ENCODE measurements around the gene MRGPRX1.
"Not testable (repeated sequence)": the region's sequence is repeated elsewhere in the genome, so short reads cannot be mapped to it uniquely, and the experiment has no call there.

DNA sequence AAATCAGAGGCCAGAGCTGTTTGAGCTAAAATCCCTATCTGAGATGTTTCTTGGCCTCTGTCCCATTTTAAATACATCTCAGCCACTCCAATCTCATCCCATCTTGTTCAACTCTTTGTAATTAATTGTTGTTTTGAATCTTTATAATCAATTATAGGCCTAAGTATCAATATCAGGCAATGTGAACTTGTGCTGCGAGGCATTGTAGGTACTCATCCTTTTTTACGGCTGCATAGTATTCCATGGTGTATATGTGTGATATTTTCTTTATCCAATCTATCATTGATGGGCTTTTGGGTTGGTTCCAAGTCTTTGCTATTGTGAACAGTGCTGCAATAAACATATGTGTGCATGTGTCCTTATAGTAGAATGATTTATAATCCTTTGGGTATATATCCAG lies 47.5 kb downstream of the MRGPRX1 start:
- TF ChIP-seq, protein P1, sequence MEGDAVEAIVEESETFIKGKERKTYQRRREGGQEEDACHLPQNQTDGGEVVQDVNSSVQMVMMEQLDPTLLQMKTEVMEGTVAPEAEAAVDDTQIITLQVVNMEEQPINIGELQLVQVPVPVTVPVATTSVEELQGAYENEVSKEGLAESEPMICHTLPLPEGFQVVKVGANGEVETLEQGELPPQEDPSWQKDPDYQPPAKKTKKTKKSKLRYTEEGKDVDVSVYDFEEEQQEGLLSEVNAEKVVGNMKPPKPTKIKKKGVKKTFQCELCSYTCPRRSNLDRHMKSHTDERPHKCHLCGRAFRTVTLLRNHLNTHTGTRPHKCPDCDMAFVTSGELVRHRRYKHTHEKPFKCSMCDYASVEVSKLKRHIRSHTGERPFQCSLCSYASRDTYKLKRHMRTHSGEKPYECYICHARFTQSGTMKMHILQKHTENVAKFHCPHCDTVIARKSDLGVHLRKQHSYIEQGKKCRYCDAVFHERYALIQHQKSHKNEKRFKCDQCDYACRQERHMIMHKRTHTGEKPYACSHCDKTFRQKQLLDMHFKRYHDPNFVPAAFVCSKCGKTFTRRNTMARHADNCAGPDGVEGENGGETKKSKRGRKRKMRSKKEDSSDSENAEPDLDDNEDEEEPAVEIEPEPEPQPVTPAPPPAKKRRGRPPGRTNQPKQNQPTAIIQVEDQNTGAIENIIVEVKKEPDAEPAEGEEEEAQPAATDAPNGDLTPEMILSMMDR (IDR thresholded peaks at IDR 0.05; ENCODE audit: low read length), result not testable (repeated sequence)
- not testable (repeated sequence) for TF ChIP-seq EZH2 (optimal IDR thresholded peaks at IDR 0.05; ENCODE audit: low read depth, low read length)
